ENCODE measurements around the gene RPS10. TPM values are rescaled to one million over a fixed set of nuclear protein-coding genes. Genes with fewer than 3 reads are reported as not detected.

The RPS10 gene
- total RNA-seq, 1 experiment from 2014 or later = 1,363 TPM

GRCh38 chr6:34445313-34445860, 19.5 kb upstream of the RPS10 start:
- peak; percentile 38; the same call in 1 of the 2 replicates for ATAC-seq
- DNase-seq (ENCODE audit: low read depth, low spot score) = no peak

GRCh38 chr6:34441526-34441925, 15.7 kb upstream of the RPS10 start:
- in situ Hi-C loops (cut with HindIII; ENCODE audit: low pct_unique_long_range_greater_than_20kb, low sequenced_read_pairs) = loop anchor here (10.0 kb wide), 1 partner anchor 163 kb away; no protein-coding TSS in a partner anchor
- CTCF ChIA-PET = no interaction called here
- no peak overlapping the region for H3K27ac ChIP-seq (ENCODE audit: low read length)
- no TSS peak for BruUV-seq (replicated peaks)
- peaks cover 3% of the 10 kb centered on the region; the same call in 1 of the 2 replicates for H3K9me3 ChIP-seq (ENCODE audit: control insufficient read depth, insufficient read depth, low read depth, low read length)
- intact Hi-C loops (cut with micrococcal nuclease; ENCODE audit: unreplicated experiment) = no loop called here
- DNase-seq (ENCODE audit: low read depth, low spot score) (no peak), ATAC-seq (no peak)
- no peak overlapping the region for H3K4me3 ChIP-seq (ENCODE audit: low read depth in 2 of 2, low read length in 2 of 2)
- POLR2A ChIA-PET = interaction anchor here (0.6 kb wide), 1 partner anchor 230 kb away, joined by 4 read pairs; no protein-coding TSS in a partner anchor
- TF ChIP-seq TCF7L2 (IDR thresholded peaks at IDR 0.05; ENCODE audit: low read depth, low read length) (no peak), POLR2AphosphoS5 (IDR thresholded peaks at IDR 0.05; ENCODE audit: low read depth, low read length) (no peak), SIN3A (IDR thresholded peaks at IDR 0.05; ENCODE audit: borderline replicate concordance, insufficient read depth, low read depth, low read length) (no peak), CTCF (IDR thresholded peaks at IDR 0.05) (no peak)
- TF ChIP-seq, protein P1, sequence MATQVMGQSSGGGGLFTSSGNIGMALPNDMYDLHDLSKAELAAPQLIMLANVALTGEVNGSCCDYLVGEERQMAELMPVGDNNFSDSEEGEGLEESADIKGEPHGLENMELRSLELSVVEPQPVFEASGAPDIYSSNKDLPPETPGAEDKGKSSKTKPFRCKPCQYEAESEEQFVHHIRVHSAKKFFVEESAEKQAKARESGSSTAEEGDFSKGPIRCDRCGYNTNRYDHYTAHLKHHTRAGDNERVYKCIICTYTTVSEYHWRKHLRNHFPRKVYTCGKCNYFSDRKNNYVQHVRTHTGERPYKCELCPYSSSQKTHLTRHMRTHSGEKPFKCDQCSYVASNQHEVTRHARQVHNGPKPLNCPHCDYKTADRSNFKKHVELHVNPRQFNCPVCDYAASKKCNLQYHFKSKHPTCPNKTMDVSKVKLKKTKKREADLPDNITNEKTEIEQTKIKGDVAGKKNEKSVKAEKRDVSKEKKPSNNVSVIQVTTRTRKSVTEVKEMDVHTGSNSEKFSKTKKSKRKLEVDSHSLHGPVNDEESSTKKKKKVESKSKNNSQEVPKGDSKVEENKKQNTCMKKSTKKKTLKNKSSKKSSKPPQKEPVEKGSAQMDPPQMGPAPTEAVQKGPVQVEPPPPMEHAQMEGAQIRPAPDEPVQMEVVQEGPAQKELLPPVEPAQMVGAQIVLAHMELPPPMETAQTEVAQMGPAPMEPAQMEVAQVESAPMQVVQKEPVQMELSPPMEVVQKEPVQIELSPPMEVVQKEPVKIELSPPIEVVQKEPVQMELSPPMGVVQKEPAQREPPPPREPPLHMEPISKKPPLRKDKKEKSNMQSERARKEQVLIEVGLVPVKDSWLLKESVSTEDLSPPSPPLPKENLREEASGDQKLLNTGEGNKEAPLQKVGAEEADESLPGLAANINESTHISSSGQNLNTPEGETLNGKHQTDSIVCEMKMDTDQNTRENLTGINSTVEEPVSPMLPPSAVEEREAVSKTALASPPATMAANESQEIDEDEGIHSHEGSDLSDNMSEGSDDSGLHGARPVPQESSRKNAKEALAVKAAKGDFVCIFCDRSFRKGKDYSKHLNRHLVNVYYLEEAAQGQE (IDR thresholded peaks at IDR 0.05; ENCODE audit: insufficient read depth in 1 of 2, low read depth in 2 of 2, low read length in 1 of 2) = no peak
- no peaks in the 10 kb centered on the region for H3K36me3 ChIP-seq (ENCODE audit: control insufficient read depth, insufficient read depth, low read length)
- no peaks in the 10 kb centered on the region for H3K4me1 ChIP-seq (ENCODE audit: control insufficient read depth, insufficient read depth, low read length)
- no peaks in the 10 kb centered on the region for H3K27me3 ChIP-seq (ENCODE audit: control insufficient read depth, insufficient read depth, low read length)

More at GRCh38 chr6:34445313-34445860, 19.5 kb upstream of the RPS10 start:
- TF ChIP-seq CTCF (IDR thresholded peaks at IDR 0.05) (no peak), POLR2AphosphoS5 (IDR thresholded peaks at IDR 0.05; ENCODE audit: low read depth, low read length) (no peak), SIN3A (IDR thresholded peaks at IDR 0.05; ENCODE audit: borderline replicate concordance, insufficient read depth, low read depth, low read length) (no peak), TCF7L2 (IDR thresholded peaks at IDR 0.05; ENCODE audit: low read depth, low read length) (no peak)
- TF ChIP-seq, protein P1 (IDR thresholded peaks at IDR 0.05; ENCODE audit: insufficient read depth in 1 of 2, low read depth in 2 of 2, low read length in 1 of 2) = no peak
- no TSS peak for BruUV-seq (replicated peaks)
- Histone ChIP-seq H3K27ac (ENCODE audit: low read length) (no peak overlapping the region), H3K36me3 (ENCODE audit: control insufficient read depth, insufficient read depth, low read length) (no peaks in the 10 kb centered on the region), H3K4me3 (ENCODE audit: low read depth in 2 of 2, low read length in 2 of 2) (no peak overlapping the region), H3K4me1 (ENCODE audit: control insufficient read depth, insufficient read depth, low read length) (no peaks in the 10 kb centered on the region), H3K27me3 (ENCODE audit: control insufficient read depth, insufficient read depth, low read length) (no peaks in the 10 kb centered on the region), H3K9me3 (ENCODE audit: control insufficient read depth, insufficient read depth, low read depth, low read length) (no peaks in the 10 kb centered on the region)
- in situ Hi-C loops (cut with HindIII; ENCODE audit: low pct_unique_long_range_greater_than_20kb, low sequenced_read_pairs) (loop anchor here (10.0 kb wide), 1 partner anchor 159 kb away; no protein-coding TSS in a partner anchor), intact Hi-C loops (cut with micrococcal nuclease; ENCODE audit: unreplicated experiment) (no loop called here)
- CTCF ChIA-PET = no interaction called here
- POLR2A ChIA-PET = no interaction called here

Data from Panc1 (cell line).